OCI-M2 (cell line): ENCODE data around the gene ATP6V1B1.

Experiments used
- DNase-seq: peaks from one replicate; lab custom pipeline; 2025; ENCODE audit not compliant: unreplicated experiment; lab: John Stamatoyannopoulos, UW

Gene ATP6V1B1

DNA sequence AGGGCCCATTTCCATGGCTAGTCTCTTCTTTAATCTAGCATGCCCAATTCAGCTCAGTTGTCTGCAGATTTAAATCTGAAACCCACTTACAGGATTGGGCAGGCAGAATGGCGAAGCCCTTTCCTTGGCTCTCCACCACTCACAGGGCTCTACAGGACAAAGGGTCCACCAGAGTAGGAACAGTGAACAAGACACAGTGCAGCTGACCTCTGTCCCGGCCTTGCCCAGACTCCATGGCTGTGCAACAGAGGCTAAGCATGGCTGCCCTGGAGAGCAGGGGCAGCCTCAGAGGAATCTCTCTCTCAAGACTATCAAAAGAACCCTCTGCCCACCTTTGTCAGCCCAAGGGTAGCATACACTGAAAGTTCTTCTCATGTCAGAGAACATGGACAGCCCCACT lies 9.7 kb upstream of the ATP6V1B1 start:
- DNase-seq = no peak

DNA sequence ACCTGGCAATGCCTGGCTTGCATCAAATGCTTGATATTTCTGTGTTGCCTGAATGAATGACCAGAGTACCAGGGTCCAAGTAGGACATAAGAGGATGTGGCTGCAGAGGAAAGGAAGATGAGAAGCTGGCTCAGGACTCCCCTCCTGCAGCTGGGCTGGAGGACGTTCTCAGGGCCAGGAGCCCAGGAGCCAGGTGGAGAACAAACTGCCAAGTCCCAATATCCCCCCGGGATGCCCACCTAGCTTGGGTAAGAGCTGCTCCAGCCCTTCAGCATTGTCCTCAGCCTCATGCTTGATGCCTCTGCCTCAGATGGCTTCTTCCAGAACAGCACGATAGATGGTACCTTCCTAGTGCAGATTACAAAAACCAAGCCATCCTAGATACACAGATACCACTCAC lies 8.6 kb upstream of the ATP6V1B1 start:
- no peak for DNase-seq

DNA sequence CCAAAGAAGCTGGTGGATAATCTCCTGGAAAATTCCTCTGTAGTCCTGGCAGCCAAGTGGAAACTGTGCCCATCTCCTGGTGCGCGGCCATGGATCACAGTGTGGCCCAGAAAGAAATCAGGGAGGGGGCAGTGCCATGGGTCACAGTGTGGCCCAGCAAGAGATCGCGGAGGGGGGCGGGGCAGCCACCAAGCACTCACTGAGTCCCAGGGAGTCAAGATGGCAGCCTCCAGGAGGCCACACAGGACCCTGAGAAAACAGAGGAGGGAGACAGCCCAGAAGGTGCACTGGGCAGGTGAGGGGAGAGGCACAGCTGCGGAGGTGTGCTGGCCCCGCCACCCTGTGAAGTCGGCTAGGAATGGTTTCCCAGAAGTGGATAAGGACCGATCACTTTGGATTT lies 8.1 kb upstream of the ATP6V1B1 start:
- no peak for DNase-seq

DNA sequence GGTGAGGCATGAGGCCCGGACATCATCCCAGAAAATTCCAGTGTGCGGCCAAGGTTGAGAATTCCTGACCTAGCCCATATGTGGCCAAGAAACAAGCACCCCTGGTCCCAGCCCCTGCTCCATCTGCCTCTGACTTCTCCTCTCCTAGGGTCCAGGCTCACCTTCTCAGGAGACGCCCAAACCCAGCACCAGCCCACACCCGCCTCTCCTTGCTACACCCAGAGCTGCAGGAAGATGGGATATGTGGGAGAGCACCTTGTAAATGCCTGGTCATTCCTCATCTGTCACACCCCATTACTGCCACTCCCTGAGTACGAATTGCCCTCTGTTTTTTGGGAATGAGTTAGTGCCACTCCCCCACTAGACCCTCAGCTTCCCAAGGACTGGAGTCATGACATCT lies 7.3 kb upstream of the ATP6V1B1 start:
- no peak for DNase-seq

DNA sequence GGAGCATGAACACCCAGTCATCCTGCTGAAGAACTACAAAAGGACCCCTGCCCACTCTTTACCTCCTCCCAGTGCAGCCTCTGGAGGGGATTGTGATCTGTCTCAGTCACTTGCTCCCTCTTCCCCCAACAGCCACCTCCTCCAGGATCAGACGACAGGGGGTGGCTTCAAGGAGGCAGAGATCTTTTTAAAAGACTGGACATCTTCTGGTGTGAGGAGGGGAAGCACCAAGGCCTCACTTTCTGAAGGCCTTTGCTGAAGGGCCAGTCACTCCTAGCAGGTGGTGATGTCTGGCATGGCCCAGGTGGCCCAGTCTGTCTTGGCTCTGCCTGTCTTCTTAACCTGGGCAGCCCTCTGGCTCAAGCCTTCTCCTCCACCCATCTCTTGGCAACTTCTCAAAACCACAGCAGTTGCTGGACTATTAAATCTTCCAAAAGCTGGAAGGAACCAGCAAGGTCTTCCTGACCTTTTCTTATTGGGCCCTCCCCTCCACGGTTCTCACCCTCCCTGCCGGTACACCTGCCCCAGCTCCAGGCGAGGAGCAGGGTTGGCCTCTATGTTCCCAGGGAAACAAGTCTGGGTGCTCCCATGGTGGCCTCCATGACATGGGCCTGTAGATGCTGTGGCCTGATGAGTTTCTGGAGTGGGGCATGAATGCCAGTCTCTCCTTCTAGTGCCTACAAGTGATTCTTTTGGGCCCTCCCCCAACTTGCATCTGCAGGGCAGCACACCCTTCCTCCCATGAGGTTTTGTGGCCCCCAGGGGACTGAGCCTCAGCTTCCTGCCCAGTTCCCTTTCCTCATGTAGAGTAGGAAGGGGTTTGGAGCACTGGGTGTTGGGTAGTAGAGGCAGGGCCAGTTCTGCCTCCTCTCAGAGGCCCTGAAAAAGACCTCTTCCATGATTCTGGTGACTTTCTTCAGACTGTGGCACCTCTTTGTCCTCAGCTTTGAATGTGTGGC lies 5.0 kb upstream of the ATP6V1B1 start:
- DNase-seq = no peak

DNA sequence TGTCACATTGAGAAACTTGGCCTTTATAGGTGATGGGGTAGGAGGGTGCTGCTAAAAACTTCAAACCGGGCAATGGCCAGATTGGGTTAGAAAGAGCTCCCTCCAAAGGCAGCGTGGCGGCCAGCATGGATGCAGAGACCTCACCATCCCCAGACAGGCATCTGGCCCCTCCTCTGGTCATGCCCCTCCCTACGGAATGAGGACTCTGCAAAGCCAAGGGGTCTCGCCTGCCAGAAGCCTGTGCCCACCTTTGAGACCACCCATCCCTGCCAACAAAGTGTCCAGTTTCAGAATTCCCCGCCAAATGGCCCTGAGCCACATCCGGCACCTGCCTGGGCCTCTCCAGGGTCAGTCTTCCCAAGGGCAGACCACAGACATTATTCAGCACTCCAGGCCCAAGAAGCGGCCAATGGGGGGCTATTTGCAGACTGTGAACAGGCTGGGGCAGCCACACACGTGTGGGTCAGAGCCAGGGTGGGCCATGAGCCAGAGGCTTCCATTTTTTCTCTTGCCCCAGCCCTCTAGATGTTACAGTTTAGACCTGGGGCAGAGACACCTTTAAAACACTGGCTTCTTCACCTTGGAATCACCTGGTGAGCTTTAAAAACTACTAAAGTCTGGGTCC lies 4.2 kb upstream of the ATP6V1B1 start:
- no peak for DNase-seq

DNA sequence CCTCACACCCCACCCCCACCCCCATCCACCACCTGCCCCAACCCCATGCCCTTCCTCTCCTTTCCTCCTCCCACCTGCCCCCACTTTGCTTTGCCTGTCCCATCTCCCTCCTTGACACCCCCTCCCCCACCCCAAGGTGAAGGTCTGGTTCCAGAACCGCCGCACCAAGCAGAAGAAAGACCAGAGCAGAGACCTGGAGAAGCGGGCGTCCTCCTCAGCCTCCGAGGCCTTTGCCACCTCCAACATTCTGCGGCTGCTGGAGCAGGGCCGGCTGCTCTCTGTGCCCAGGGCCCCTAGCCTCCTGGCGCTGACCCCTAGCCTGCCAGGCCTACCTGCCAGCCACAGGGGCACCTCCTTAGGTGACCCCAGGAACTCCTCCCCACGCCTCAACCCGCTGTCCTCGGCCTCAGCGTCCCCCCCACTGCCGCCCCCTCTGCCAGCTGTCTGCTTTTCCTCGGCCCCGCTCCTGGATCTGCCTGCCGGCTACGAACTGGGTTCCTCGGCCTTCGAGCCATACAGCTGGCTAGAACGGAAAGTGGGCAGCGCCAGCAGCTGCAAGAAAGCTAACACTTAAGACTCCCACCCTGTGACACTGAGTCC lies 3.0 kb upstream of the ATP6V1B1 start:
- no peak for DNase-seq

DNA sequence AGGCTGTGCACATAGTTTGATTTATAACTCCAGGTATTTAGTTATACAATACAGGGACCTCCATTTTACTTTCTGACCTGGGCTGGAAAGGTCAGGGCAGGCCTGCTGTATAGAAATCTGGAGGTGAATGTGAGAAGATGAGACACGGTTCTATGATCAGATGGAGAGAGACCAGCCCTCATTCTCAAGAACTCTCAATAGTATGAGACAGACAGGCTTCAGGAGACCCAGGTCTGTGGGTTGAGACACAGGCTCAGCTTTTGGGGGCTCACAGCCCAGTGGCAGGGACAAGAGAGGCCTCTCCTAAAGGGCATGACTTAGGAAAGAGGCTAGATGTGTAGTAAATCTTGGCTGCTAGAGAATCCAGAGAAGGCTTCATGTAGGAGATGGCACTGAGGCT lies 719 bp upstream of the ATP6V1B1 start:
- no peak for DNase-seq

DNA sequence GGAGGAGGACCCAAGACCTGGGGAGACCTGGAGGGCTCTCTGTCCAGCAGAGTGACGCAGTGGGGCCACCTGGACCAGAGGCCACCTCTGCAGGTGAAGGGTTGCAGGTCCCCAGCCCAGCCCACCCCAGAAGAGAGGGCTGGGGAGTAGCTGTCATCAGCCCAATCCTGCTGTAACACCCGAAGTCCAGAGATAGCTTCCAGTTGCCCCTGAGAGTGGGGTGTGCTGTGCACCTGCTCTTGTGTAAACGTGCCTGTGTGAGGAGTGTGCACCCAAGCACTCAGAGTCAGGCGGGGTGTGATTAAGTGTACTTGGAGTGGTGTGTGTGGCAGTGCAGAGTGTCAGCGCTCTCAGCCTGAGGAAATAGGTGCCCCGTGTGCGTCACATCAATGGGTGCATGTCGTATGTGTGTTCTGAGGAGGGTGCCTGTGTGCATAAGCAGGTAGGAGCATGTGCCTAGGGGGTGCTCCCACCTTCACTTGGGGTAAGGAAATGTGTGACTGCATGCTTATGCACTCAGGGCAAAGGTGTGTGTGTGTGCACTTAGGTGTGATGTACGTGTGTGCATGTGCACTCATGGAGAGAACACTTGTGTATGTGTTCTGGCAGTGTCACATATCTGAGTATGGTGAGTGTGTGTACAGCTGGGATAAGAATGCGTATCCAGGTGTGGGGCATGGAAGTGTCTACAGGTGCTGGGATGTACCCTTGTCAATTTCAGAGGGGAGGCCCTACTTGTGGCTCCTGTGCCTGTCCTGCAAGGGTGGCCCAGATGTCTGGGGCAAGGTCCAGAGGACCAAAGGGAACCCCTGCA lies 672 bp downstream of the ATP6V1B1 start:
- DNase-seq = no peak

DNA sequence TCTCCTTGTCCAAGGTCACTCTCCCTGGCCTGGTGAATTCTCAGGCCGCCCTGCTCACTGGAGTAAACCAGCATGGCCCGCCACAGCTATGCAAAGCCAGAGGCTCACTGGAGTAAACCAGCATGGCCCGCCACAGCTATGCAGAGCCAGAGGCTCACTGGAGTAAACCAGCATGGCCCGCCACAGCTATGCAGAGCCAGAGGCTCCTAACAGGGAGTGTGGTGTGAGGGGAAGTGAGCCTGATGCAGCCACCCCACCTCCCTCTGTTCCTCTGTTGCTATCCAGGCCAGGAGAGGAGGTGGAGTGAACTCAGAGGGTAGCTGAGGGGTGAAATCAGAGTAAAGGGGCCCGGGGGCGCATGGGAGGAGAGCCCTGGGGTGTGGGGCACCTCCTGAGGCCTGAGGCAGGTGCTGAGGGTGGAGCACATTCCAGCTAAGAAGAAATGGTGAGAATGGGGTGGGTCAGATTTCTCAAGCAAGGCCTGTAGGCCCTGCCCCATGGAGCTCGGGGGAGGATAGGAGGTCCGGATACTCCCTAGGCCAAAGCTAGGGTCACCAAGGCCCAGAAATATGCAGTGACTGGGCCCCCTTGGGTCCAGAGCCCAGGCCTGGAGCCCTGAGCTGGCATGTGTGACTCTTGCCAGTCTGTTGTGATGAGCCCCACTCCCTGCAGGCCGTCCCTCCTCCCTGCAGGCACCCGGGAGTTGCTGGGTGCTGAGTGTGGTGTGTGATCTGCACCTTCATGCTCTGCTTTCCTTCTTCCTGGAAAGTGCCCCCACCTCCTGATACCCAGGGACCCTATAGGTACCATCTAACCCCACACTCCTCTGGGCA lies 1.5 kb downstream of the ATP6V1B1 start:
- no peak for DNase-seq

DNA sequence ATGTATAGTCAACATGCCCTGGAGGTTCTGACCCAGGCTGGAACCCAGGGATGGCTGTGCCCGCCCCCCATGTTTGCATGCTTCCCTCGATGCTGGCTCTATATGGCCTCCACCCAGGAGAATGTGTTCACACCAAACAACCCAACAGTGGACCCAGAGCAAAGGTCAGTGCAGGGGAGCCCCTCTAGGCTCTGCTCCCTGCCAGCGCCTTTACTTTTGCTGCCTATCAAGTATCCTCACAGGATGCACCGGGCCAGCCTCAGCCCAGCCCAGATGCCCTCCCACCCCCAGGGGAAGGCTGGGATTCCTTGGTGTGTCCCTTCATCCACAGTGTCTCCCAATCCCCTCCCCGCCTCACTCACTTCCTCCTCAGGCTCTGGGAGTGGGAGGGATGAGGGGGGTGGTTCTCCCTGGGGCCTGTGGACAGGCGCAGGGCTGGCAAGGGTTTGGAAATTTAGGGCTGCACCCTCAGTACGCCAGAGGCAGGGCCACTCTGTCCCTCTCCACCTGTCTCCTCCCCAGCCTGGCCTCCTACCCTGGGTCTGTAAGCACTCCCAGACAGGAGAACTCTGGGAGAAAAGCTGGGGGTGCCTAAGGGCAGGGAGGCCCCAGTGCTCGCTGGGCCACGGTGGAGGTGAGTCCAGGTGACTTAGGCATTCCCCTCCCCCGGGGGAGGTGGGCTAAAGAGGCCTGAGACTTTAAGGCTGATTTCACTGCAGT lies 2.3 kb downstream of the ATP6V1B1 start:
- DNase-seq = no peak

DNA sequence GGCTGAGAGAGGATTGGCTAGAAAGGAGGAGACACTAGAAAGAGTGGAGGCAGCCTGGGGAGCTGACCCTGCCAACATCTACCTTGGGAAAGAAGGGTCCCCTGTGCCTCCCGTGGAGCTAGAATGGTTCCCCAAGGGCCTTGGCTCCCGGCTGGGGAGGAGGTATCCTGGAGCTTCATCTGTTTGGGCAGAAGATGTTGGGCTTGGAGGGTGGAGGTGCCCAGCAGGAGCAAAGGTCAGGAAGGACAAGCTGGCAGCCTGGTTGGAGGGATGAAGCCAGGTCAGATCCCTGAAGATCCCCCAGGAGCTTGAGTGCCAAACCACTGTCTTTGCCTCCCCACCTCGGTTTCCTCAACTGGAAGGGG lies 2.9 kb downstream of the ATP6V1B1 start:
- DNase-seq = no peak

DNA sequence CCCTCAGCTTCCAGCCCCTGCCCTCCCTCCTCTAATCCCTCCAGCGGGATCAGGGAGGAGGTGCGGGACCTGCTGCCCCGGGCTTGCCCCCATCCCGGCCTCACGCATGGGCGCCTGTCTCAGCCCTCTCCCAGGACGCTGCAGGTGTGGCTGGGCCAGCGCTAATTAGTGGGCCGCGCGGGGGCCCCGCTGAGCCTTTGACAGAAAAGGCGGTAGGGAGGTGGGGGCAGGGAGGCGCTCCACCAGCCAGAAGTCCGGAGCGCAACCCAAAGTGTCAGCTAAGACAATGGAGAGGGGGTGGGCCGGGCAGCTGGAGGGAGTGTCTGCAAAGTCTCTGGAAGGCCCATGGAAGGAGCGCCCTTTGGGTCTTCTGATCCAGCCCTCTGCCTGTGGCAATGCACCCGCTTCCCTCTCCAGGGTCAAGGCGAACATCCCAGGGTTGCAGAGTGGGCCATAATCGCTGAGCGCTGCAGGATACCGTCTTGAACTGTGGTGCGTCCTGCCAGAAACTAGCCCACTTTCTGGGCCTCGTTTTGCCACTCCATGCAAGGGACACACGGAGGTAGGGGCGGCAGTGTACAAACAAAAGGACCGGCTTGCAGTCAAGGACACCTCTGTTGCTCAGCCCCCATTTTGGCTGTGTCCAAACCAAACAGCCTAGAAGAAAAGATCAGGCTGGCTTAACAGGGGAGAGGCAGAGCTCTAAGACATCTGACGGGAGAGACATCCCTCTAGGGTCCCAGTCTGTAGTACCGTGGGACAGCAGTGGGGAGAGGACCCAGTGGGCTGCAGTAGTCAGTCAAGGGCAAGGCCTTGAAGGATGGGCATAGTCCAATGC lies 3.5 kb downstream of the ATP6V1B1 start:
- DNase-seq = no peak

DNA sequence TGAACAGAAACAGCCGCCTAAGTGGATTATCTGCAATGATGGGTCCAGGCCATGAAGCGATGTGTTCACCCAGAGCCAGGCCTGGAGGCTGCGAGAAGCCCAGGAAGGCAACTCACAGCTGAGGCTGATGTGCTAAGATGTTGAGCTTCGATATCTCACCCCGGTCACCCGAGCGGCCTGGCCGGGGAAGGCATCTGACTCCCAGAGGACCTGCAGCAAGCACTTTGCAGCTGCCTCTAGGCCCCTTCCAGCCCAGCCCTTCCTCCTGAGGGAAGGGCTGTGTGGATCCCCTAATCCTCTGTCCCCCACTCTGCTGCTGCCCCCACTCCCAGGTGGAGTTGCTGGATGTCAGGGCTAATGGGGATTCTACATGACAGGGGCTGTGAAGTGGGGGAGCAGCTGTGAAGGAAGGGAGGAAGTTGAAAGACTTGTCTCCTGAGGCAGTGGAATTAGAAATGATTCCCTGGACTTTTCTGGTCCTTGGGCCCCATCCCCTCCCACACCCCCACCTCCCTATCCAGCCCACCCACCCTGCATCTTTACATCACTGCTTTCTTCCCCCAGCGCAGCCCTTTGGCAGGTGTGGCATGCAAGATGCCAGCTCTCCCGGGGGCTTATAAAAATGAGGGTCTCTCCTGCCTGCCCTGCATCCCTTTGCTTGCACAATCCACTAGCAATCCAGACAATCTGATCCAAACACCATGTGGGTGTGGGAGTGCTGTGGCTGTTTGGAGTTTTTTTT lies 4.3 kb downstream of the ATP6V1B1 start:
- DNase-seq = no peak

DNA sequence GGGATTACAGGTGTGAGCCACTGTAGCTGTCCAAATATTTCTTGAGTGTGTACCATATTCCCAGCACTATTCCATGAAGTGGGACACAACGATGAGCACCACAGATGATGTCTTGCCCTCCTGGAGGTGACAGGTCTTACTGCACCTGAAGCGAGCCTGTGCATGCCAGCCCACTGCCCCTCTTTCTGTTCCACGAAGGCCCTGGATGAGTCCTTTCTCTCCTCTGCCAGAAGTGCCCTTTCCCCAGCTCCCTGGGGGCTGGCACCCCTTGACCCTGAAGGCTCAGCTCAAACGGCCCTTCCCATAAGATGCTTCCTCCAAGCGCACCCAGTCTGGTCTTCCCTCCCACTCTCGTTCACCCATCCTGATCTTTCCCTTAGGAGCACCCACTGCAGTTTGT lies 5.5 kb downstream of the ATP6V1B1 start:
- DNase-seq = no peak

DNA sequence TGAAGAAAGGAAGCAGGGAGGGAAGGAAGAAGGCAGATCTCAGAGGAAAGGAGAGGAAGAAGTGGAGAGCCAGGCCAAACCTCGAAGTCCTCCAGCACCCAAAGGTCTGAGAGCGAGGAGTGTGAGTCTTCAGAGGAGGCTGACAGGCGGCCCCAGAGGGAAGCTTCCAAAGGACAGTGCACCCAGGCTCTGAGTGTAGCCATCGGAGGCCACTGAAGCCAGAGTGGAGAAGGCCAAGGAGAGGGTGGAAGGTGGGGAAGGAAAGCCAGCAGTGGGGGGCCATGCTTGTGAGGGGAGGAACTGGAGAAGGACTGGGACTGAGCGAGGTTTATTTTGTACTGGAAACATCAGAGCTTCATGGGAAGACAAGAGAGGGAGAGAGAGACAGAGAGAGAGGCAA lies 6.0 kb downstream of the ATP6V1B1 start:
- no peak for DNase-seq

DNA sequence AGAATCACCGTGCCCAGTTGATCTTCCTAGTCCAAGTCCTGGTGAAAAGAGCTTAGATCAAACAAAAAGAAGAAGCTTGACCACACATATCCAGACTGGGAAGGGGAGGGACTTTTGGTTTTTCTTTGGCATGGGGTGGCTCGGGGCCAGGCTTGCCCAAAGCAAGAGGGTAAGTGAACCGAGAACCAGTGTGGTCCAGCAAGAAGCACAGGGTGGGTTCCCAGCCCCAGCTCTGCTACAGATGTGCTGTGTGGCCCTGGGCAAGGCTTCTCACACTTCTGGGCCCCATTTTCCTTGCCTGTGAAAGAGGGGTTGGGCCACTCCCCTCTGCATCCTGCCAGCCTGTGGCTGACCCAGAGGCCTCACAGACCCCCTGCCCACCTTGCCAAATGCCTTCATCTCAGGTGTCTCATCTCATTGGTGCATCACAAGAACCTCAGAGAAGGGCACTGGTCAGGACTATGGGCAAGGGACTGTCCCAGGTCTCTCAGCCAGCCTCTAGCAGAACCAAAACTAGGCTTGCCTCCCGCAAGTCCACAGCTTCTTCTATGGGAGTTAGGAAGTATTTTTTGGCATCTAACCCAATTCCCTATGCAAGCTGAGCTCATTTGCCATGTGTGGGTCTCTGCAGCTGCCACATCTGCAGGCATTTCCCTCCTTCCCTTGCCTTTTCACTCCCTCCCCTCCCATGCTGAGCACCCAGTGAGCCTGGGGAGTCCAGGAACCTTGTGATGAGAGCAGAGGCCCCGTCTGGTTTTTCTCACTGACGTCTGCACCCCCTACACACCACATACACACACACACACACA lies 6.9 kb downstream of the ATP6V1B1 start:
- no peak for DNase-seq
